WTC11 (cell line): ENCODE data around the gene TRAF2.

ENCODE experiments used
- CTCF ChIP-seq: fragments of 200-600 bp; IDR thresholded peaks from 2 replicates; pipeline ENCODE4 v1.8.0; 2022; ENCODE audit warnings: antibody characterized with exemption
- ELF4 ChIP-seq: sonication (generic); formaldehyde crosslinking; IDR thresholded peaks from 2 replicates; pipeline ENCODE4 v1.8.1; 2022; ENCODE audit warnings: low read depth, mild to moderate bottlenecking, moderate library complexity, missing genetic modification reagents
- ESRRA ChIP-seq: sonication (generic); formaldehyde crosslinking; IDR thresholded peaks from 2 replicates; pipeline ENCODE4 v1.8.1; 2022; ENCODE audit warnings: mild to moderate bottlenecking, missing genetic modification reagents, borderline replicate concordance
- TCF7 ChIP-seq: sonication (generic); formaldehyde crosslinking; IDR thresholded peaks from 2 replicates; pipeline ENCODE4 v1.8.0; 2022; ENCODE audit warnings: mild to moderate bottlenecking, low read depth, missing genetic modification reagents, moderate library complexity
- USF2 ChIP-seq: sonication (generic); formaldehyde crosslinking; IDR thresholded peaks from 2 replicates; pipeline ENCODE4 v1.8.1; 2023; ENCODE audit warnings: mild to moderate bottlenecking, missing genetic modification reagents, moderate library complexity
- ZNF396 ChIP-seq: fragments of 250-450 bp; sonication (Bioruptor Pico); IDR thresholded peaks from 2 replicates; pipeline ENCODE4 v1.8.0; 2021; ENCODE audit warnings: mild to moderate bottlenecking, moderate library complexity, borderline replicate concordance
- ZNF512 ChIP-seq: sonication (generic); formaldehyde crosslinking; IDR thresholded peaks from 2 replicates; pipeline ENCODE4 v1.8.1; 2022; ENCODE audit warnings: missing genetic modification reagents, borderline replicate concordance

GRCh38 chr9:136915632-136916329 is 29.5 kb downstream of the TRAF2 start:
- TF ChIP-seq CTCF (no peak), ELF4 (CRISPR knock-in tag) (no peak), TCF7 (no peak), ZNF396 (CRISPR knock-in tag) (no peak), ZNF512 (CRISPR knock-in tag) (no peak), USF2 (CRISPR knock-in tag) (no peak), ESRRA (no peak)
